Mucosa of gallbladder (tissue), 1 donor: ENCODE results near the gene RARS2. TPM values are rescaled to one million over a fixed set of nuclear protein-coding genes. Genes with fewer than 3 reads are reported as not detected.
"Not testable (repeated sequence)": the region's sequence is repeated elsewhere in the genome, so short reads cannot be mapped to it uniquely, and the experiment has no call there.

Experiments used
- DNase-seq: peaks from one replicate; pipeline ENCODE4 v3.0.0-alpha.2; 2020; ENCODE audit warnings: low spot score
- total RNA-seq: library from RNA; stranded (reverse); gene quantifications from one replicate; pipeline ENCODE4 v1.2.1, GENCODE V29; 2021
- donor health status: DM: no; HTN: no; CAD: no.

Gene RARS2
- total RNA-seq, 1 donor from 2014 or later, result 29.1 TPM

GRCh38 chr6:87501809-87502572 lies 87.8 kb downstream of the RARS2 start:
- no peak for DNase-seq

DNA sequence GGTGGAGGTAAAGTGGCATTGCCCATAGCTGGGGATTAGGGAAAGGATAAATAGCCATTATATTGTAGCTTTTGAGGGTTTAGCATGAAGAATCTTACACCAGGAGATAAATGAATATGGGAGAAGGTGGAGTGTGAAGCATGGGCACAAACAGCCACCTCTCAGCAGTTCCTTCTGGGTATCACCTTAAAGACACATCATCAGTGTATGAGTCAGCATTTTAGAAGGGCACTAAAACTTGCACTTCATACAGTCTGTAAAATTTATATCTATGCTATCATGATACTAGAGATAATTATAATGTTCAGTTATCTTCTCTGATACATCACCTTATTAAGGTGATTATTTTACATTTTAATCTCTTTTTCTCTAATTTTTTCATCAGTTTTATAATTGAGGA lies 91.7 kb downstream of the RARS2 start:
- DNase-seq, result no peak

- DNase-seq, result no peak
Measured at GRCh38 chr6:87494761-87495422, 94.9 kb downstream of the RARS2 start.

GRCh38 chr6:87489326-87489725 lies 100.5 kb downstream of the RARS2 start:
- not testable (repeated sequence) for DNase-seq

DNA sequence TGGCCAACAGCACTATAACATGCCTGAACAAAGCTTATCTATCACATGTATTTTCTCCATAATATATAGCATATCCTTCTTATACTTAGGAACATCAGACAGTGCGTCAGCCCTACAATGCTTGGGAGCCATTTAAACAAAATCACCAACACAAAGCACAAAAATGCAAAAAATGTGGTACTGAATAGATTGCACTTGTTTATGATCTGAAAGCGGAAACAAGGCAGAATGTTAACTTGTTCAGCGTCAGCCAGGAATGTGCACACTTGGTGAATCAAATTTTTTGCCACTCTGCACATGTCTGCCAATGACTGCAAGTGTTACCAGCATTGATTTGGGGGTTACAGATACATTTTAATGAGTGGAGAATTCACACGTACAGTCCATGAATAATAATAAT lies 102.2 kb downstream of the RARS2 start:
- DNase-seq, result no peak

GRCh38 chr6:87484491-87484890 lies 105.3 kb downstream of the RARS2 start:
- DNase-seq, result no peak

- DNase-seq, result no peak
Measured at GRCh38 chr6:87483929-87484328, 105.9 kb downstream of the RARS2 start.

- no peak for DNase-seq
Measured at GRCh38 chr6:87482366-87482765, 107.4 kb downstream of the RARS2 start.

DNA sequence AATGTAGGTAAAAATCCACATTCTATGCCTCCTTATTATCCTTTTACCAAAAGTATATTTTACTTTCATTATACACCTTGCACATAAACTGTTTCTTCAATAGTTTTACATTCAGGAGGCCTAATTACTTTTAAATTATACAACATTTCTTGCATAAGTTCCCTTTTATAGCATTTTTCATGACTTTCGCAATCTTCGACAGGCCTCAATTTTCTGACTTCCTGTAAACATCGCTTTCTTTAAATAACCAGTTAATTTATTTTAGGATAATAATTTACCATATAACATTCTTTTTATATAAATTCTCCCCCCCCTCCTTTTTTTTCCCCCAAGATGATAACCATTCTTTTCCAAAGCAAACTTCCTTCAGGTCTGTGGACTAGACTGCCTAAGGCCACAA lies 107.9 kb downstream of the RARS2 start:
- no peak for DNase-seq

DNA sequence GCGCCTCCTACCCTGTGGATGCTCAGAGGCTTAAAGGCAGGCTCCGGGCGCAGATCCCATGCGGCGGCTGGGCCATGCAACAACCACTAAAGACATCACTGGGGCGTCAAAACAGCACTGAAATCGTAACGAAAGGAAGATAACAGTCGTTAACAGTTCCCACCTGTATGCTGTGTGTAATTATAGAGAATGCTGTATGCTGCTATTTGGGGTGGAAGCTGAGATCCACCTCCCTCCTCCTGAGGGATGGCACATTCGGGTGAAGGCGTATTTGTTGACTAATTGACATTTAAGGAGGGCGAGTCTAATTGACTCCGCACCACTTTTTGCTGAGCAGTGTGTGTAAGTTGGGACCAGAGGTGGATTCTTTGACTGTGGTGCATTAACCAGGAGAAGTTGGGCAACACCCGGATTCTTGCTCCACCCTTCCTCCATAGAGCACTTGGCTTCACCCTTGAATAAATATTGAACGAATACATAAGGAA lies 116.3 kb downstream of the RARS2 start:
- no peak for DNase-seq

- peak; percentile 84 for DNase-seq
Measured at GRCh38 chr6:87472525-87473418, 117.0 kb downstream of the RARS2 start, which contains the start of gene SLC35A1. Gene SLC35A1 (plus strand): TSS chr6:87472974. CDS start chr6:87473004, 30 bp downstream.

- no peak for DNase-seq
Measured at GRCh38 chr6:87465051-87465450, 124.7 kb downstream of the RARS2 start.

Other genes with a start within 250 kb of the RARS2 start
- gene C6orf163, start 245.2 kb downstream of the RARS2 start, total RNA-seq, result 2.6 TPM
- gene CFAP206, start 182.0 kb downstream of the RARS2 start, total RNA-seq, result 0.40 TPM
- 20.7 TPM for gene SLC35A1, start 117.0 kb downstream of the RARS2 start, total RNA-seq
- 15.9 TPM for gene ORC3, start 148 bp upstream of the RARS2 start, total RNA-seq
- 43.1 TPM for gene AKIRIN2, start 112.2 kb upstream of the RARS2 start, total RNA-seq